A549 (cell line): Measurements from ENCODE around the gene PDE4D. TPM values are rescaled to one million over a fixed set of nuclear protein-coding genes. Genes with fewer than 3 reads are reported as not detected.
A peak's percentile ranks its signal among the peaks of the same experiment; 100 is the strongest.

ENCODE experiments used
- BCL3 ChIP-seq: fragments of >200 bp; sonication (Bioruptor Twin); formaldehyde crosslinking; IDR thresholded peaks from 3 replicates; pipeline ENCODE4 v1.6.1; 2016
- CEBPB ChIP-seq, 2 experiments: fragments of >200 bp in 1 of 2; sonication (Bioruptor Twin) in 1 of 2; formaldehyde crosslinking in 1 of 2; IDR thresholded peaks; 2 replicates each; pipeline ENCODE4 v1.6.1; 2012 to 2016
- CHD2 ChIP-seq: fragments of 150-350 bp; IDR thresholded peaks from 2 replicates; pipeline ENCODE4 v1.6.1; 2014; ENCODE audit warnings: low read length; ENCODE audit not compliant: partially characterized antibody
- CHD4 ChIP-seq: fragments of 200-600 bp; sonication (generic); IDR thresholded peaks from 2 replicates; pipeline ENCODE4 v1.6.1; 2016; ENCODE audit warnings: antibody characterized with exemption, mild to moderate bottlenecking, borderline replicate concordance
- CTCF ChIP-seq: fragments of >200 bp; sonication (Bioruptor Twin); formaldehyde crosslinking; IDR thresholded peaks from 3 replicates; pipeline ENCODE4 v1.5.1; 2016
- E2F6 ChIP-seq: IDR thresholded peaks from 2 replicates; pipeline ENCODE4 v1.6.1; 2012; ENCODE audit warnings: low read depth, borderline replicate concordance
- EHF ChIP-seq: fragments of 250-450 bp; sonication (Bioruptor Pico); IDR thresholded peaks from 2 replicates; pipeline ENCODE4 v1.5.0; 2020; ENCODE audit warnings: mild to moderate bottlenecking
- ELK1 ChIP-seq: fragments of 150-350 bp; IDR thresholded peaks from 2 replicates; pipeline ENCODE4 v1.6.1; 2014; ENCODE audit warnings: low read depth, mild to moderate bottlenecking, low read length
- EP300 ChIP-seq, 2 experiments: fragments of >200 bp; sonication (Bioruptor Twin); formaldehyde crosslinking; IDR thresholded peaks; 2 replicates in 1 of 2; 3 replicates in 1 of 2; pipeline ENCODE4 v1.6.1; 2016 to 2017
- ESRRA ChIP-seq: fragments of 150-350 bp; IDR thresholded peaks from 2 replicates; pipeline ENCODE4 v1.6.1; 2014; ENCODE audit warnings: mild to moderate bottlenecking, low read length, borderline replicate concordance
- FOSB ChIP-seq: fragments of 250-450 bp; sonication (Bioruptor Pico); IDR thresholded peaks from 2 replicates; pipeline ENCODE4 v1.5.0; 2020; ENCODE audit warnings: mild to moderate bottlenecking, moderate library complexity
- HES2 ChIP-seq: fragments of >200 bp; sonication (Bioruptor Twin); formaldehyde crosslinking; IDR thresholded peaks from 2 replicates; pipeline ENCODE4 v1.6.1; 2016
- HOXA7 ChIP-seq: fragments of 250-450 bp; sonication (Bioruptor Pico); IDR thresholded peaks from 2 replicates; pipeline ENCODE4 v1.5.0; 2020; ENCODE audit warnings: mild to moderate bottlenecking, moderate library complexity
- HOXB13 ChIP-seq: fragments of 250-450 bp; sonication (Bioruptor Pico); IDR thresholded peaks from 2 replicates; pipeline ENCODE4 v1.5.0; 2020; ENCODE audit warnings: low read depth, mild to moderate bottlenecking, moderate library complexity
- HOXB5 ChIP-seq: fragments of 250-450 bp; sonication (Bioruptor Pico); IDR thresholded peaks from 2 replicates; pipeline ENCODE4 v1.5.0; 2020; ENCODE audit warnings: mild to moderate bottlenecking, moderate library complexity
- NPAS2 ChIP-seq: fragments of 250-450 bp; sonication (Bioruptor Pico); IDR thresholded peaks from 2 replicates; pipeline ENCODE4 v1.8.0; 2022; ENCODE audit warnings: mild to moderate bottlenecking, moderate library complexity, borderline replicate concordance
- NR3C1 ChIP-seq: fragments of >200 bp; sonication (Bioruptor Twin); formaldehyde crosslinking; IDR thresholded peaks from 3 replicates; pipeline ENCODE4 v1.6.1; 2017
- PBX3 ChIP-seq: IDR thresholded peaks from 2 replicates; pipeline ENCODE4 v1.6.1; 2012
- POLR2A ChIP-seq: IDR thresholded peaks from 2 replicates; pipeline ENCODE4 v1.6.1; 2012; ENCODE audit warnings: mild to moderate bottlenecking, low read length
- SMC3 ChIP-seq: fragments of >200 bp; sonication (Bioruptor Twin); formaldehyde crosslinking; IDR thresholded peaks from 3 replicates; pipeline ENCODE4 v1.6.1; 2018; ENCODE audit warnings: inconsistent platforms
- USF2 ChIP-seq: fragments of 450-650 bp; IDR thresholded peaks from 2 replicates; pipeline ENCODE4 v1.6.1; 2014; ENCODE audit warnings: antibody characterized with exemption
- ZC3H11A ChIP-seq: fragments of 450-650 bp; IDR thresholded peaks from 2 replicates; pipeline ENCODE4 v1.6.1; 2014; ENCODE audit warnings: antibody characterized with exemption, mild to moderate bottlenecking
- ZFP36 ChIP-seq: fragments of 450-650 bp; IDR thresholded peaks from 2 replicates; pipeline ENCODE4 v1.6.1; 2014; ENCODE audit warnings: borderline replicate concordance; ENCODE audit not compliant: partially characterized antibody
- polyA plus RNA-seq, 4 experiments: library from polyadenylated mRNA; depleted of rRNA in 3 of 4; stranded (reverse); fragments of >200 nt; fragmentation: RNase III in 1 of 4; extraction: RNeasy Plus Mini Kit Qiagen cat#74134 plus additional on column Dnase treatment in 1 of 4; gene quantifications; 2 replicates in 3 of 4; 3 replicates in 1 of 4; pipeline ENCODE4 v1.2.3, GENCODE V29; 2011 to 2017

PDE4D gene
- polyA plus RNA-seq, 2 of the 4 experiments (the other 2 are of a cell fraction), result 74.0 to 213 TPM

GRCh38 chr5:59040024-59040803 is 853.3 kb downstream of the PDE4D start (continued):
- TF ChIP-seq ELK1, result no peak
- TF ChIP-seq PBX3, result no peak
- 0 out of 2 replicates have a peak, but pooled peaks have one; percentile 61 for TF ChIP-seq HOXB5
- TF ChIP-seq NR3C1, result no peak
- TF ChIP-seq HES2, result no peak
- TF ChIP-seq FOSB (CRISPR knock-in tag), result peak; percentile 73; the same call in 1 of the 2 replicates
- no peak for TF ChIP-seq POLR2A
- no peak for TF ChIP-seq HOXB13 (CRISPR knock-in tag)
- no peak for TF ChIP-seq ZFP36
- TF ChIP-seq CHD2, result no peak
- TF ChIP-seq CHD4, result no peak
- TF ChIP-seq E2F6, result no peak; the same call in 1 of the 2 replicates
- no peak for TF ChIP-seq USF2
- TF ChIP-seq CEBPB (IDR thresholded peaks at IDR 0.05), result peak; percentile 91 to 97
- peak; percentile 34; the same call in 1 of the 3 replicates for TF ChIP-seq BCL3
- TF ChIP-seq EHF (CRISPR knock-in tag), result peak; percentile 80
- TF ChIP-seq ESRRA, result no peak
- 0 out of 2 replicates have a peak, but pooled peaks have one; percentile 43 for TF ChIP-seq HOXA7 (CRISPR knock-in tag)
- TF ChIP-seq NPAS2, result 0 out of 2 replicates have a peak, but pooled peaks have one; percentile 11
- TF ChIP-seq EP300 (IDR thresholded peaks at IDR 0.05), result no peak; a peak in 1 of 5 replicates
- no peak for TF ChIP-seq SMC3
- TF ChIP-seq CTCF, result no peak
- no peak for TF ChIP-seq ZC3H11A
